Measurements from ENCODE around the gene MED9.

Gene MED9

DNA sequence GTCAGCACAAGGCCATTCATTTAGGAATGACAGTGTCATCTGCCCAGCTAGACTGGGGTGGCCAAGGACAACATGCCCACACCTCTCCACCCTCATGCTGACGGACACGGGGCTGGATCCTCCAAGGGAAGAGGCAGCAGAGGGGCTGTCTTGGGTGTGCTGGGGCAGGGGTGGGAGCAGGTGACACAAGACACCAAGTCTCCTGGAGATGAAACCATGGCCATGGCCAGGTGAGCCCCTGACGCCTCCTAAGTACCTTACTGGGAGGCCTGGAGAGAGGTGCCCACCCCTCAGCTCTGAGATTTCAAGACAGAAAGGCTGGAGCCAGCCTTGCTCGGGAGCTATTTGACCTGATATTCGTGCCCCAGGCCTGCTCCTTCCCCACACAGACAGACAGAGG, 28.4 kb downstream of the MED9 start:
- DNase-seq (ENCODE audit: low spot score) = no peak

DNA sequence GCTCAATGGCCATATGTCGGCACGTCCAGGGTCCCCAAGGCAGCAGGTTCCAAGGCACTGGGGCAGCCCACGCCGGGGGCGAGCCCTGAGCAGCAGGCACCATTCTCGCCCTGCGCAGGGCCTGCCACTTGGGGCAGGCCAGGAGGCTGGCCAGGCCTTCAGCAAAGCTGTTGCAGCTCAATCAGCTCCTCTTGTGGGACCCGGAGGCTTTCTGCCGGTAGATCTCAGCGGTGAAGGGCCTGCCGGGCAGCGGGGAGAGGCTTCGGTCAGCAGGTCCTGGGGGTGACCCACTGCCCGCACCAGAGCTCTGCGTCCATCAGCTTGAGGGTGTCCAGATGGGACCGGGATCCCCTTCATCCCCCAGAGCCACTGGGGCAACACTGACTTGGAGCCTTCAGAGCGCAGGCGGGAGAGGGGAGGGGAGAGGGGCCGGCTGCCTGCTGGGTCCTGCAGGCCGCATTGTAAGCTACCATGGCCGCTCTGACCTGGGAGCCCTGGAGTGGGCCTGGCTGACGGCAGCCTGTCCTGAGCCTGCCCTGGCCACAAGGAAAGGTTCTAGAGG, 28.9 kb downstream of the MED9 start:
- no peak for DNase-seq (ENCODE audit: low spot score)

GRCh38 chr17:17506181-17506741, 29.5 kb downstream of the MED9 start:
- no peak for DNase-seq (ENCODE audit: low spot score)

DNA sequence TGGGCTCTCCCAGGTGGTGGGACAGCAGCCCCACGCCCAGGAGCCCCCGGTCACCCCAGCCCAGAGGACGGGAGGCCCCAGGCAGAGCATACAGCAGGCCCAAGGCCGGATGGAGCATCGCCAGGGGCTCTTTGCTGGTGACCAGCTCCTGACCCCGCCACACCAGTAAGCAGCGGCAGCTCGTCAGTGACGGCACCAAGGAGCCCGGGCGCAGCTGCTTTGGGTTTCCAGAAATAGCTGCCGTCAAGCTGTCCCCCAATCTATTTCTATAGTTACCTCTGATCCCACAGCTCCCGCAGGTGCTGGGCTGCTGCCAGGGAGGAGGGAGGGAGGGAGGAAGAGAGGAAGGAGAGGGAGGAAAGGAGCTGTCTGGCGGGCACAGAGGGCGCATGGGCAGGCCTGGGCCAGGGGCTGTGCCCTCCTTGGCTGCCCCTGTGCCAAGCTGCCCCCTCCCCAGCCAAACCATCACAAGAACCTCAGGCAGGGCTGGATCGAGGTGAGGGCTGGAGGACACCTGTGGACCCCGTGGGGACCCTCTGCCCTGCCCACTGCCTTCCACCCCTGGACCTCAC, 30.2 kb downstream of the MED9 start:
- DNase-seq (ENCODE audit: low spot score) = no peak

- DNase-seq (ENCODE audit: low spot score) = no peak
Observed at GRCh38 chr17:17507465-17508011, 30.7 kb downstream of the MED9 start.

DNA sequence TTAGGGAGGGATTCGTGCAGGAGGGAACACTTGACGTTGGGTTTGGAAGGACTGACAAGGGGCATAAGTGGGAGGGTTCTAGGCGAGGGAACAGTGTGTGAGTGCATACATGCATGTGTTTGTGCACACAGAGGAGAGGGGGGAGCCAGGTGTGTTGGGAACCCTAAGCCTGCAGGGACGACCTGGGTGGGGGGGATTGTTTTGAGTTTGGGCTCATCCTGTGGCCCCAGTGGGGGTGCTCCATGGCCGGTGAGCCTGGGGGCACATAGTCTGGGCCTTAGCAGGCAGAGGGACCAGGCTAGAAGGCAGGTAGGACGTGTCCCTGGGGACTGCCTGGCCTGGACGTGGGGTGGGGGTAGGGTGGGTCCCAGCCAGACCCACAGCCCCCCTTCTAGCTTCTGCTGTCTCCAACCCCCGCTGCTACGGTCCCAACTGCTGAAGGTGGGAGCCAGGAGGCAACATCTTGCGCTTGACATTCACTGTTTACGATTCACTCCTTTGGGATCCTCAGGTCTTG, 31.3 kb downstream of the MED9 start:
- DNase-seq (ENCODE audit: low spot score) = no peak

DNA sequence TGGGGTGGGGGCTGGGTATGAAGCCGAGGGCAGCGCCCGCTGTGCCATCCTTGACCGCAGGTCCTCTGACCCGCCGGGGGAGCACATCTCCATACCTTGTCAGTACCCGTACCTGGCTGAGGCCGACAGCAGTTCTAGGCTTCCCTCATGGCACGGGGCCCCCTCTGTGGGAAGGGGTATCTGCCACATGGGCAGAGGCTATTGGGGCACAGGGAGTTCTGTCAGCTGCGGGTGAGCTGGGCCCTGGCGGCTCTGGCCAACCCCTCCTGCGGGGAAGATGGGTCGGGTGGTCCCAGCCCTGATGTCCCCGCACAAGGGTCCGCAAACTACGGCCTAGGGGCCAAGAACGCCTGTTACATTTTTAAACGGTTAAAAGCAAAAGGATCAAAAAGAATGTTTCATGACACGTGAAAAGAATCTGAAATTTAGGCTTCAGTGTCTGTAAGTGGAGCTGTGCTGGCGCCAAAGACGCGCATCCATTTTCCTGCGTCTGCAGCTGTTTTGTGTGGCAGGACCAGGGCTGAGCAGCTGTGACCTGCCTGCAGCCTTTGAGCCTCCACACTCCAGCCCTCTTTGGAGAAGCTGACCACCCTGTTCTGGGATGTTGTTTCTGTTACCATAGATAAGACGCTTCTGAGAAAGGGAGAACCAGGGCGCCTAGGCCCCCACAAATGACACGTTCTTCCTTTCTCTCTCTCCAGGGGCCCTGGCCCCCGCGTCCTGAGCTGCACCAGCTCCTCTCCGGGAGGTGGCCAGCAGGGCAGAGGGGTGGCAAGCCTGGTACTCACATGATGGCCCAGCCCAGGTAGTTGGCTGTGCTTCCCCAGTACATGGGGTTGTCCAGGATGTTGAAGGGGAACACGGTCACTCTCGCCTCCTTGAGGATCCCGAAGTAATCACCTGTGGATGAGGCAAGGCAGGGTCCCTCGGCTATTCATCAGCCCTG, 32.1 kb downstream of the MED9 start:
- no peak for DNase-seq (ENCODE audit: low spot score)

GRCh38 chr17:17509601-17510425, 33.0 kb downstream of the MED9 start:
- DNase-seq (ENCODE audit: low spot score) = no peak

DNA sequence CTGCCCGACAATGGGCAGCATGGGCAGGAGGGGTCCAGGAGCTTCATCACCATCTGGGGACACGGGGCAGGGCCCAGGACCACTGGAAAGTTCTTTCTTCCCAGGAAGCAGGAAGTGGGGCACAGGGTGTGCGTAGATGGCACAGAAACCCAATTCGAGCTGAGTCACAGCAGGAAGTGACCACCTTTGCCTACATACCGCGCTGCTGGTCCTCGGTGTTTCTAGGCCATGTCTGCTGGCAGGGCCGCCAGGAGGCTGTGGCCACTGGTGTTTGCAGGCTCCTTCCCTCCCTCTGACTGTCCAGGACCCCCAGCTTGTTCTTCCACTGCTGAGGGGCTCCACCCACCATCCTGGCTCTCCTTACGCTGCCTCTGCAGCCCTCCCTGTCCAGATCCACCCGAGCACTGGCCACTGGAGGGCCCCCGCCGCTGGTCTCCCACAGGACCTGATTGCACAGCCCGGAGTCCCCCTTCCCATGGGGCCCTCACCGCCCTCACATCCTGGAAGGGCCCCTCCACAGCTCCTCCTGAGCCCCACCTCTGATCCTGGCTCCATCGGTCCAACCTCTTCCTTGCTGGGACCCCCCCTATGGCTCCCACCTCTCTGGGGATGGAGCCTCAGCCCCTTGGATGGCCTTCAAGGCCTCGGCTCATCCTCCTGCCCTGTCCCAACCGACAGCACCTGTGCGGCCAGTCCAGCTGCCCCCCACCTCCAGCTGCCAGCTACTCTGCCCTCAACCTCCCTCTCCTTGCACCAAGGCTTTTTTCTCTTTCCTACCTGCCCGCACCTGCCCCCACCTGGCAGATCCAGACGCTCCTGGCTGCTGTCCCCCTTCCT, 33.9 kb downstream of the MED9 start:
- DNase-seq (ENCODE audit: low spot score) = no peak

- DNase-seq (ENCODE audit: low spot score) = no peak
Observed at GRCh38 chr17:17511293-17511741, 34.5 kb downstream of the MED9 start.

DNA sequence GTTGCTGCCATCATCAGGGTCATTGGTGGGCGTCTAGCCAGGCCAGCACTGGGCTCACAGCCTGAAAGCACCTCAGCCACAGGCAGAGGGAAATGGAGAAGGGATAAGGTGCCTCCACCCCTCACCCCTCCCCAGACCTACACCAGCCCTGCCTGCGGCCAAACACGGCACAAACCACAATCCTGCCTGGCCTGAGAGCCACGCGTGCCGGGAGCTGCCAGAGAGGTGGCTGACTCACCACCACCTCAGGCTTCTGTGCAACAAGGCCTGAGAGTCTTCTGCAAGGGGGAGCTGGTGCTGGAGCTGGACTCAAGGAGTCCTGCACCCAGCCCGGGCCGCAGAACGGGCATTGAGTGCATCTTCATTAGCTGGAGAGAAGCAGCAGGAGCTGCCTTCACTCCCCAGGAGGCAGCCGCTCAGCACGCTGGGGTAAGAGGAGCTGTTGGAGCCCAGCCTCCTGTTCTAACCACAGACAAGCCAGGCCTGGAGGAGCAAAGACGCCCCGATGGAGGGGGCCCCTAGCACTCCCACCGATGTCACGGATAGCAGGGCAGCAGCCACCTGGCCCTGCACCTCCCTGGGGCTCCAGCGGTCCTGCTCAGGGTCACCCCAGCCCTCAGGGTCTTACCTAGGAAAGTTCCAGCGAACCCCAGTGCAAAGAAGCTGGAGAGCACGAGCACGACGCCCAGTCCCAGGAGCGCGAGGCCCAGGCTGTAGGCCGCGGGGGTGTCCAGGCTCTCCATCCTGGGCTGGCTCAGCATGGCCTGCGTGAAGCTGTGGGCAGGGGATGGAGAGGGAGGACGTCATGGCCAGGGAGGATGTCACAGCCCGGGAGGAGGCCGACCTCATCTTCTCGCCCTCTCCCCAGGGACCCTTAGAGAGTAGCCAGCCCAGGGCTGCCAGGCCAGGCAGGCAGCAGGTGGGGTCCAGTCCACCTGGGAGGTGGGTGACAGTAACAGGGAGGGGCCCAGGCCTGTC, 35.4 kb downstream of the MED9 start:
- no peak for DNase-seq (ENCODE audit: low spot score)

- DNase-seq (ENCODE audit: low spot score) = no peak
Observed at GRCh38 chr17:17512866-17513265, 36.1 kb downstream of the MED9 start.

GRCh38 chr17:17513626-17514025, 36.8 kb downstream of the MED9 start:
- DNase-seq (ENCODE audit: low spot score) = no peak

GRCh38 chr17:17514361-17514992, 37.7 kb downstream of the MED9 start:
- DNase-seq (ENCODE audit: low spot score) = no peak

DNA sequence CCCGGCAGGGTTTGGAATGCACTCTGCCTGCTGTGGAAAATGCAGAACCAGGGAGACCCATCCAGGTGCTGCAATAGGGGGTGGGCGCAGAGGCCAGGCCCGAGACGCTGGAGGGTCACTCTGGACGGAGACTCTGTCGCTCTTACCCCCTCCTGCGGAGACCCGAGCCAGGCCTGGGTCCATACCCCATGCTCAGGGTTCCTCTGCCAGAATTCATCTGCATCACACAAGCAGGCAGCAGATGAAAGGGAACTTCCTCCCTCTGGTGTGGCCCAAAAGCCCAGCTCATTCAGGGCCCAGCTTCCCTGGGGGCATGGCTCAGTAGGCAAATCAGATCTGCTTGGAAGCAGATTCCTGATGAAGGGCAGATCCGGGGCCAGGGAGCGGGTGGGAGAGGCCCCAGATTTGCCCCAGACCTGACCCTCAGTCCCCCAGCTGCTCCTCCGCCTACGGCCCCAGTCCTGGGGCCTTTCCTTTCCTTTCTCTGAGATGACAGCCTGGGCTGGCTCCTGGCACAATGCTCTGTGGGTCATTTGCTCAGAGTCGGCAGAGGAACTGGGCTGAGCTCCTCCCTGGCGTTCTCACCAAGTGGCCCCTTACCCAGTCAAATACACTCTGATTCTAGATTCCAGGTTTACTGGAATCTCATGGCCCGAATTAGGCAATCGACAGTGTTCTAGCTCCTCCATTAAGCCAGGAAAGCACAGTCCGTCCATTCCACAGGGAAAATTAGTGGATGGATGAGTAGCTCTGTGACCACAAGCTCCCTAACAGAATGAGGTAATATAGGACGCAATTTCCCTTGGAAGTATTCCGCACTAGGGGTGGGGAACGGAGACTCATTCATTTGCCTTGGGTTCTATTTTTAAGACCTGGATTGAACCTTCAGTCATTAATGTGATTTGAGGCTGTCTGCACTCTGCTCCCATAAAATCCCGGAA, 38.5 kb downstream of the MED9 start:
- DNase-seq (ENCODE audit: low spot score) = no peak

- no peak for DNase-seq (ENCODE audit: low spot score)
Observed at GRCh38 chr17:17515934-17516930, 39.4 kb downstream of the MED9 start.

All from CD4-positive, alpha-beta T cell treated with Interleukin-6 at 100 ng/mL for 8 hours (primary cell).